DND-41 (cell line): ENCODE data around the gene RTN4IP1.

Source experiments
- ATAC-seq: fragments of 200-7000 bp; cut with Tn5 transposase; 3 replicates; pipeline ENCODE4 v1.9.1; 2021; ENCODE audit warnings: low read depth; ENCODE audit not compliant: insufficient read depth
- DNase-seq: peaks from one replicate; pipeline ENCODE4 v3.0.0-alpha.2; 2020
- H2AFZ ChIP-seq: 2 replicates; pipeline ENCODE4 v1.6.0; 2012; ENCODE audit warnings: low read depth, low read length
- H3K27ac ChIP-seq: 2 replicates; pipeline ENCODE4 v1.5.1; 2012; ENCODE audit warnings: low read length, inconsistent platforms
- H3K27me3 ChIP-seq: fragments of 200-600 bp; sonication (generic); 2 replicates; pipeline ENCODE4 v1.6.0; 2012; ENCODE audit warnings: low read length, mild to moderate bottlenecking, inconsistent platforms; ENCODE audit not compliant: insufficient read depth, poor library complexity
- H3K36me3 ChIP-seq: 2 replicates; pipeline ENCODE4 v1.5.1; 2012; ENCODE audit warnings: low read length, inconsistent platforms; ENCODE audit not compliant: insufficient read depth
- H3K4me1 ChIP-seq: 2 replicates; pipeline ENCODE4 v1.5.1; 2012; ENCODE audit warnings: mild to moderate bottlenecking, low read length; ENCODE audit not compliant: insufficient read depth
- H3K4me2 ChIP-seq: 2 replicates; pipeline ENCODE4 v1.6.0; 2012; ENCODE audit warnings: mild to moderate bottlenecking, moderate library complexity, low read length, inconsistent platforms; ENCODE audit not compliant: insufficient read depth
- H3K4me3 ChIP-seq, 2 experiments: fragments of 200-600 bp in 1 of 2; shearing (Covaris generic) in 1 of 2; 2 replicates each; pipeline ENCODE4 v1.5.1; 2012 to 2016; ENCODE audit warnings: inconsistent platforms in 2 of 2, low read length in 2 of 2, mild to moderate bottlenecking in 2 of 2, low read depth in 1 of 2, moderate library complexity in 1 of 2
- H3K79me2 ChIP-seq: 2 replicates; pipeline ENCODE4 v1.6.0; 2012; ENCODE audit warnings: low read length, inconsistent platforms; ENCODE audit not compliant: insufficient read depth
- H3K9ac ChIP-seq: 2 replicates; pipeline ENCODE4 v1.6.0; 2012; ENCODE audit warnings: low read depth, mild to moderate bottlenecking, inconsistent platforms, low read length, moderate library complexity
- H3K9me3 ChIP-seq: 2 replicates; pipeline ENCODE4 v1.5.1; 2012; ENCODE audit warnings: low read length, moderate library complexity, mild to moderate bottlenecking, inconsistent platforms; ENCODE audit not compliant: insufficient read depth, severe bottlenecking
- H4K20me1 ChIP-seq: 2 replicates; pipeline ENCODE4 v1.6.0; 2012; ENCODE audit warnings: low read length; ENCODE audit not compliant: insufficient read depth
- EZH2 ChIP-seq: IDR thresholded peaks from 3 replicates; pipeline ENCODE4 v1.6.1; 2012; ENCODE audit warnings: borderline replicate concordance, low read depth, mild to moderate bottlenecking, moderate library complexity, low read length, inconsistent platforms; ENCODE audit not compliant: severe bottlenecking
- TF ChIP-seq, protein P1 (sequence below): IDR thresholded peaks from 2 replicates; pipeline ENCODE4 v1.5.1; 2012; ENCODE audit warnings: borderline replicate concordance, low read length, moderate library complexity, mild to moderate bottlenecking; ENCODE audit not compliant: poor library complexity, severe bottlenecking; ENCODE audit errors: extremely low read depth

Gene RTN4IP1

DNA sequence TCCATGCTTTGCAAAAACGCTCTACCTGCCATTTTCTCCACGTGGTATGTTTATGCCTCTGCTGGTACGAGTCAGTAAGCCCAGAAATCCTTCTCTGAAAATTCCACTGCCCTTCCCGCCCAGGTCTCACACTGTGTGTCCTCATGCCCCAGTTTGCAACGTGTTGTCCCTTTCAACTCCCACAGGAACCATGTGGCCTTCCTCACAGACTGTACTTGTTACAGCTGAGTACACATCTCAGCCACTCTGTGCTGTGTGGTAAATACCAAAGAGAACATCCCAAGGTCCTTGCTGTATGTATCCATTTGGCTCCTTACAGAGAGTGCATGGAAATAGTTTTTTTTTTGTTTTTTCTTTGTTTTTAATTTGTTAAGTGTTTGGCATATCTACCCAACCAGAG lies 56.9 kb downstream of the RTN4IP1 start:
- ATAC-seq (no peak), DNase-seq (no peak)
- Histone ChIP-seq H3K9me3 (no peaks in the 10 kb centered on the region), H3K36me3 (peaks cover 30% of the 10 kb centered on the region), H3K79me2 (no peaks in the 10 kb centered on the region), H2AFZ (no peak overlapping the region), H3K4me3 (no peak overlapping the region), H3K4me1 (no peaks in the 10 kb centered on the region), H4K20me1 (no peaks in the 10 kb centered on the region), H3K27me3 (no peaks in the 10 kb centered on the region), H3K9ac (no peak overlapping the region), H3K4me2 (no peak overlapping the region), H3K27ac (no peak overlapping the region)
- TF ChIP-seq EZH2 = no peak
- TF ChIP-seq, protein P1, sequence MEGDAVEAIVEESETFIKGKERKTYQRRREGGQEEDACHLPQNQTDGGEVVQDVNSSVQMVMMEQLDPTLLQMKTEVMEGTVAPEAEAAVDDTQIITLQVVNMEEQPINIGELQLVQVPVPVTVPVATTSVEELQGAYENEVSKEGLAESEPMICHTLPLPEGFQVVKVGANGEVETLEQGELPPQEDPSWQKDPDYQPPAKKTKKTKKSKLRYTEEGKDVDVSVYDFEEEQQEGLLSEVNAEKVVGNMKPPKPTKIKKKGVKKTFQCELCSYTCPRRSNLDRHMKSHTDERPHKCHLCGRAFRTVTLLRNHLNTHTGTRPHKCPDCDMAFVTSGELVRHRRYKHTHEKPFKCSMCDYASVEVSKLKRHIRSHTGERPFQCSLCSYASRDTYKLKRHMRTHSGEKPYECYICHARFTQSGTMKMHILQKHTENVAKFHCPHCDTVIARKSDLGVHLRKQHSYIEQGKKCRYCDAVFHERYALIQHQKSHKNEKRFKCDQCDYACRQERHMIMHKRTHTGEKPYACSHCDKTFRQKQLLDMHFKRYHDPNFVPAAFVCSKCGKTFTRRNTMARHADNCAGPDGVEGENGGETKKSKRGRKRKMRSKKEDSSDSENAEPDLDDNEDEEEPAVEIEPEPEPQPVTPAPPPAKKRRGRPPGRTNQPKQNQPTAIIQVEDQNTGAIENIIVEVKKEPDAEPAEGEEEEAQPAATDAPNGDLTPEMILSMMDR = no peak

DNA sequence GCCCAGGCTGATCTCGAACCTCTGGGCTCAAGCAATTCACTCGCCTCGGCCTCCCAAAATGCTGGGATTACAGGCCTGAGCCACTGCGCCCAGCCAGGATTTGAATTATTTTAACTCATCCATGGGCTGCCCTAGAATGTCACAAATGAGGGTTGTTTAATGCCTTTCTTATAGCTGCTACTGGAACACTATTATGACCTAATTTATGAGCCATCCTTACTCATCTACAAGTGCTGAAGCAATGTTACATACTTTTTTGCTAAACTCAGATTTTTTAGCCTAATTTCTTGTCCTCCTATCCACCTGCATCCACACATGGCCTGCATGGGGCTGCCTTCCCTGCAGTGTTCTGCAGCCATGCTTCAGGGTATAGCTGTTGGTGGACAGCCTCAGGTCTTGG lies 59.9 kb downstream of the RTN4IP1 start:
- no peak for TF ChIP-seq EZH2
- TF ChIP-seq, protein P1 = no peak
- Histone ChIP-seq H3K27me3 (no peaks in the 10 kb centered on the region), H4K20me1 (no peaks in the 10 kb centered on the region), H3K4me3 (no peak overlapping the region), H3K79me2 (no peaks in the 10 kb centered on the region), H3K4me1 (no peaks in the 10 kb centered on the region), H3K9me3 (no peaks in the 10 kb centered on the region), H3K4me2 (no peak overlapping the region), H3K36me3 (peaks cover 43% of the 10 kb centered on the region), H2AFZ (no peak overlapping the region), H3K27ac (no peak overlapping the region), H3K9ac (no peak overlapping the region)
- no peak for ATAC-seq
- no peak for DNase-seq

DNA sequence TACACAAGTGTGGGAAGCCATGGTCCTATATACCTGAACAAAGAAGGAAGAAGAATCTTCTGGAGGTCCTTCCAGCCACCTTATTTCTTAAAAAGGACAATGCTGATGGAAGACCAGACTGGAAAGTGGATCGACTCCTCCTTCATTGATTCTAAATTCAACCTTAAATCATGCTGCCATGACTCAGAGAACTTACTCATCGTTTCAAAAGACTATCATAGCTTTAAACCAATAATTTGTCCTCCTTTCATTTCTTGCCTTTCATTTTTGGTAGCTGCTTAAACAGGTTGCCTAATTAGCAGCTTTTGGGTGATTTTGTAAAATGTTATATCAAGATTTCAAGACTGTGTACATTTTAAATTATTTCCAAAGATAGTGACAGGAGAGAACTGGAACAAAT lies 60.8 kb downstream of the RTN4IP1 start:
- no peaks in the 10 kb centered on the region for H4K20me1 ChIP-seq
- no peak overlapping the region for H3K27ac ChIP-seq
- peaks cover 51% of the 10 kb centered on the region for H3K36me3 ChIP-seq
- ATAC-seq (no peak), DNase-seq (no peak)
- TF ChIP-seq EZH2 = no peak
- TF ChIP-seq, protein P1 = no peak
- no peaks in the 10 kb centered on the region for H3K9me3 ChIP-seq
- no peak overlapping the region for H3K4me3 ChIP-seq
- H3K4me2 ChIP-seq = no peak overlapping the region
- no peaks in the 10 kb centered on the region for H3K79me2 ChIP-seq
- H3K27me3 ChIP-seq = no peaks in the 10 kb centered on the region
- no peak overlapping the region for H2AFZ ChIP-seq
- H3K9ac ChIP-seq = no peak overlapping the region
- H3K4me1 ChIP-seq = no peaks in the 10 kb centered on the region

DNA sequence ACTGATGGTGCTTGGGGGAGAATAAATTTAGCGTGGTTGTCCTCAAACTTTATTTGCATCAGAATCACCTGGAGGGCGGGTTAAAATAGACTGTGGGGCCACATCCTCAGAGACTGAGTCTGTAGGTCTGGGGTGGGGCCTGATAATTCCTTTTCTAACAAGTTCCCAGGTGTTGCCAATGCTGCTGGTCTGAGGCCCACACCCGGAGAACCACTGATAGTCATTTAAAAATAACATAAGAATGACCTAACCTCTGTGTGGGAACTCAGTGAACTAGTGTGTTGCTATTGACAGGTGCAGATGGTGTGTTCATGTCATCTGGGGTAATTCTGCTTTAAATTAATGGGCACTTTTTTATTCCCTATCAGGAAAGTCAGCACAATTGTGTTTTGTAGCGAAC lies 64.8 kb downstream of the RTN4IP1 start:
- H3K27ac ChIP-seq = no peak overlapping the region
- H3K27me3 ChIP-seq = no peaks in the 10 kb centered on the region
- H2AFZ ChIP-seq = no peak overlapping the region
- no peaks in the 10 kb centered on the region for H3K9me3 ChIP-seq
- no peaks in the 10 kb centered on the region for H3K79me2 ChIP-seq
- H3K36me3 ChIP-seq = peaks cover 59% of the 10 kb centered on the region
- H3K4me3 ChIP-seq = no peak overlapping the region
- ATAC-seq = no peak
- H3K4me1 ChIP-seq = no peaks in the 10 kb centered on the region
- H3K9ac ChIP-seq = no peak overlapping the region
- no peak overlapping the region for H3K4me2 ChIP-seq
- no peaks in the 10 kb centered on the region for H4K20me1 ChIP-seq
- no peak for DNase-seq
- TF ChIP-seq, protein P1 = no peak
- no peak for TF ChIP-seq EZH2
